Measurements from ENCODE around the gene STUB1.

The STUB1 gene

GRCh38 chr16:683396-684070, 3.3 kb downstream of the STUB1 start:
- no peak for DNase-seq (ENCODE audit: low read depth in 1 of 2, low spot score in 1 of 2)
- H3K27ac ChIP-seq (replicated peaks), result peak overlapping the region; percentile 70
- no peak for TF ChIP-seq REST (IDR thresholded peaks at IDR 0.05; ENCODE audit: insufficient replicate concordance, low read depth)
- no peak for TF ChIP-seq SPI1 (IDR thresholded peaks at IDR 0.05; ENCODE audit: borderline replicate concordance, low read depth)
- TF ChIP-seq POLR2AphosphoS5 (IDR thresholded peaks at IDR 0.05; ENCODE audit: low read depth), result peak; percentile 68; the same call in 1 of the 2 replicates
- TF ChIP-seq GABPA (IDR thresholded peaks at IDR 0.05; ENCODE audit: low read depth), result no peak
- TF ChIP-seq CTCF (IDR thresholded peaks at IDR 0.05; ENCODE audit: insufficient read depth, low read length), result no peak
- H3K4me3 ChIP-seq (replicated peaks; ENCODE audit: insufficient read depth, low read length), result peak overlapping the region; percentile 47
- no peaks in the 10 kb centered on the region for H3K27me3 ChIP-seq (ENCODE audit: insufficient read depth, poor library complexity, severe bottlenecking)

- Histone ChIP-seq H3K27me3 (ENCODE audit: insufficient read depth, poor library complexity, severe bottlenecking) (no peaks in the 10 kb centered on the region), H3K27ac (replicated peaks) (peak within 1 kb of the TSS; percentile 96), H3K4me3 (replicated peaks; ENCODE audit: insufficient read depth, low read length) (peak within 1 kb of the TSS; percentile 47)
- TF ChIP-seq SPI1 (IDR thresholded peaks at IDR 0.05; ENCODE audit: borderline replicate concordance, low read depth) (peak; percentile 25; the same call in 1 of the 2 replicates), CTCF (IDR thresholded peaks at IDR 0.05; ENCODE audit: insufficient read depth, low read length) (no peak), POLR2AphosphoS5 (IDR thresholded peaks at IDR 0.05; ENCODE audit: low read depth) (peak; percentile 62), GABPA (IDR thresholded peaks at IDR 0.05; ENCODE audit: low read depth) (peak; percentile 93)
- peak; percentile 93 to 99 for DNase-seq (ENCODE audit: low read depth in 1 of 2, low spot score in 1 of 2)
Measured at GRCh38 chr16:684071-684794, 4.0 kb downstream of the STUB1 start, which contains the start of gene JMJD8. JMJD8 (minus strand) TSS chr16:684334; CDS start chr16:684319, 15 bp downstream.

- peak; percentile 90 to 94 for DNase-seq (ENCODE audit: low read depth in 1 of 2, low spot score in 1 of 2)
- peak overlapping the region; percentile 96 for H3K27ac ChIP-seq (replicated peaks)
- TF ChIP-seq SPI1 (IDR thresholded peaks at IDR 0.05; ENCODE audit: borderline replicate concordance, low read depth), result peak; percentile 32; the same call in 1 of the 2 replicates
- TF ChIP-seq GABPA (IDR thresholded peaks at IDR 0.05; ENCODE audit: low read depth), result no peak
- TF ChIP-seq POLR2AphosphoS5 (IDR thresholded peaks at IDR 0.05; ENCODE audit: low read depth), result peak; percentile 81
- H3K4me3 ChIP-seq (replicated peaks; ENCODE audit: insufficient read depth, low read length), result peak overlapping the region; percentile 47
- no peaks in the 10 kb centered on the region for H3K27me3 ChIP-seq (ENCODE audit: insufficient read depth, poor library complexity, severe bottlenecking)
Measured at GRCh38 chr16:684961-685696, 4.9 kb downstream of the STUB1 start.

GRCh38 chr16:685967-686366, 5.8 kb downstream of the STUB1 start:
- TF ChIP-seq GABPA (IDR thresholded peaks at IDR 0.05; ENCODE audit: low read depth) (no peak), POLR2AphosphoS5 (IDR thresholded peaks at IDR 0.05; ENCODE audit: low read depth) (peak; percentile 34; the same call in 1 of the 2 replicates), CTCF (IDR thresholded peaks at IDR 0.05; ENCODE audit: insufficient read depth, low read length) (peak; percentile 75), SPI1 (IDR thresholded peaks at IDR 0.05; ENCODE audit: borderline replicate concordance, low read depth) (no peak), REST (IDR thresholded peaks at IDR 0.05; ENCODE audit: insufficient replicate concordance, low read depth) (no peak)
- Histone ChIP-seq H3K27me3 (ENCODE audit: insufficient read depth, poor library complexity, severe bottlenecking) (no peaks in the 10 kb centered on the region), H3K4me3 (replicated peaks; ENCODE audit: insufficient read depth, low read length) (peak overlapping the region; percentile 47), H3K27ac (replicated peaks) (peak overlapping the region; percentile 96)
- peak in 1 of 2 experiments; percentile 71 for DNase-seq (ENCODE audit: low read depth in 1 of 2, low spot score in 1 of 2)
